Neural progenitor cell (in vitro differentiated cells): ENCODE results near the gene CXorf49. TPM values are rescaled to one million over a fixed set of nuclear protein-coding genes. Genes with fewer than 3 reads are reported as not detected.
"Not testable (repeated sequence)": the region's sequence is repeated elsewhere in the genome, so short reads cannot be mapped to it uniquely, and the experiment has no call there.

Experiments
- DNase-seq: peaks from one replicate; pipeline ENCODE4 v3.0.0-alpha.2; 2016; ENCODE audit warnings: low spot score
- H2AFZ ChIP-seq: fragments of 200-600 bp; sonication (generic); replicated peaks from 2 replicates; pipeline ENCODE4 v1.6.1; 2016; ENCODE audit warnings: antibody characterized with exemption
- H3F3A ChIP-seq: fragments of 200-600 bp; sonication (generic); 2 replicates; pipeline ENCODE4 v1.6.1; 2016; ENCODE audit warnings: antibody characterized with exemption, low read depth
- H3K27ac ChIP-seq: fragments of 200-600 bp; sonication (generic); 2 replicates; pipeline ENCODE4 v1.5.1; 2016; ENCODE audit warnings: mild to moderate bottlenecking
- H3K27me3 ChIP-seq: fragments of 200-600 bp; sonication (generic); 2 replicates; pipeline ENCODE4 v1.6.1; 2016; ENCODE audit warnings: mild to moderate bottlenecking, moderate library complexity
- H3K36me3 ChIP-seq: fragments of 200-600 bp; sonication (generic); 2 replicates; pipeline ENCODE4 v1.5.1; 2016
- H3K4me1 ChIP-seq: fragments of 200-600 bp; sonication (generic); 2 replicates; pipeline ENCODE4 v1.6.1; 2016; ENCODE audit warnings: mixed run types
- H3K4me2 ChIP-seq: fragments of 200-600 bp; sonication (generic); 2 replicates; pipeline ENCODE4 v1.6.1; 2016
- H3K4me3 ChIP-seq: fragments of 200-600 bp; sonication (generic); 2 replicates; pipeline ENCODE4 v1.5.1; 2016
- H3K79me2 ChIP-seq: fragments of 200-600 bp; sonication (generic); 2 replicates; pipeline ENCODE4 v1.6.1; 2016; ENCODE audit warnings: low read depth
- H3K9ac ChIP-seq: fragments of 200-600 bp; sonication (generic); 2 replicates; pipeline ENCODE4 v1.6.1; 2016
- H3K9me3 ChIP-seq: fragments of 200-600 bp; sonication (generic); 2 replicates; pipeline ENCODE4 v1.5.1; 2016; ENCODE audit warnings: low read depth
- H4K20me1 ChIP-seq: fragments of 200-600 bp; sonication (generic); 2 replicates; pipeline ENCODE4 v1.6.1; 2016; ENCODE audit warnings: low read depth
- H3K27ac Mint-ChIP-seq: 3 replicates; pipeline ENCODE4 v1.8.0; 2021; ENCODE audit warnings: mixed read lengths
- H3K27me3 Mint-ChIP-seq: 2 replicates; pipeline ENCODE4 v1.8.0; 2022; ENCODE audit warnings: low read depth, mild to moderate bottlenecking, inconsistent platforms, moderate library complexity, mixed read lengths; ENCODE audit not compliant: insufficient read depth
- H3K36me3 Mint-ChIP-seq: 3 replicates; pipeline ENCODE4 v1.8.0; 2021; ENCODE audit warnings: mixed read lengths
- H3K4me1 Mint-ChIP-seq: 3 replicates; pipeline ENCODE4 v1.8.0; 2021; ENCODE audit warnings: mixed read lengths
- H3K4me3 Mint-ChIP-seq: 3 replicates; pipeline ENCODE4 v1.8.0; 2021; ENCODE audit warnings: mild to moderate bottlenecking, moderate library complexity, mixed read lengths
- H3K9me3 Mint-ChIP-seq: 3 replicates; pipeline ENCODE4 v1.8.0; 2020; ENCODE audit warnings: mixed read lengths
- total RNA-seq: library from RNA; depleted of rRNA; stranded (reverse); fragments of >200 nt; gene quantifications from 2 replicates; pipeline ENCODE4 v1.2.3, GENCODE V29; 2015; ENCODE audit warnings: low replicate concordance

The CXorf49 gene
- total RNA-seq, 1 donor from 2014 or later, result not detected

DNA sequence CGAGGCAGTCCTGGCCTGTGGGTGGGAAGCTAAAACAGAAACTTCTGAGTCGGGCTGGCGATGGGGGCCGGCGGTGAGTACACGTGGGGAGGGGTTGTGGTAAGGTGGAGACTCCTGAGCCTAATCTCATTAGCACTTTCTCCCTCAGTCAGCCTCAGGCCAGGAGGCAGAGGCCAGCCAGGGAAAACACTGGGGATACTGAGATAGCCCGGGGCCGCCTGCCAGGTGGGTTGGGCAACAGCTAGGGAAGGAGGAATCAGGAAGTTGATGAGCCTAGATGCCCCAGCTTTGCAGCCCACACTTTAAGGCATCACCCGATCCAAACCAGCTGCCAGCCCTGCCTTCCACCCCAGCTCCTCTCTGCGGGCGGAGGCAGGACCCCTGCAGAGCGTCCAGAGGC lies 1.8 kb downstream of the CXorf49 start:
- DNase-seq, H3K4me2 ChIP-seq, H3K9me3 ChIP-seq, H3K27ac ChIP-seq, H3K9me3 Mint-ChIP-seq, H3K4me3 ChIP-seq, H3K4me3 Mint-ChIP-seq, H3K27me3 ChIP-seq, H3K27ac Mint-ChIP-seq, H3K36me3 Mint-ChIP-seq, H3F3A ChIP-seq, H3K9ac ChIP-seq, H3K79me2 ChIP-seq, H3K4me1 ChIP-seq, H3K36me3 ChIP-seq, H3K27me3 Mint-ChIP-seq, H2AFZ ChIP-seq, H3K4me1 Mint-ChIP-seq, H4K20me1 ChIP-seq: not testable (repeated sequence)

DNA sequence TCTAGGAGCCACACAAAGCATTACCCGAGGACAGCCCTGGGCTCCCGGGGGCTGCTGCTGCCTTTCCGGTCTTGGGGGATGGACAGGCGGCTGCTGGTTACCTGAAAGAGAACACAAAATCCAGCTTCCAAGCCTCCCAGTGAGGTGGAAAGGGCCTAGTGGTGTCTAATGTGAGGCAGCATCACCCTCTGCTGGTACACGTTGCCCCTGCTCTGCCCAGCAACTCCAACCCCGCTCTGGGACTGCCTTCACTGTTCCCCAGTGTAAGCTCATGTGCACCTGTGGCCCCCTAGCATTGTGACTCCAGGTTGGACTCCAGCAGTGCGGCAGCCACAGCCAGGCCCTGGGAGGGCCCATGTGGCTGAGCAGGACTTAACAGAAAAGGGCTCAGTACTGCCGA lies 2.5 kb downstream of the CXorf49 start:
- not testable (repeated sequence) for DNase-seq, H4K20me1 ChIP-seq, H2AFZ ChIP-seq, H3K4me1 Mint-ChIP-seq, H3K4me3 ChIP-seq, H3K79me2 ChIP-seq, H3K27me3 ChIP-seq, H3K4me2 ChIP-seq, H3K4me3 Mint-ChIP-seq, H3F3A ChIP-seq, H3K9me3 Mint-ChIP-seq, H3K9ac ChIP-seq, H3K9me3 ChIP-seq, H3K36me3 ChIP-seq, H3K27ac Mint-ChIP-seq, H3K27ac ChIP-seq, H3K36me3 Mint-ChIP-seq, H3K4me1 ChIP-seq, H3K27me3 Mint-ChIP-seq

DNA sequence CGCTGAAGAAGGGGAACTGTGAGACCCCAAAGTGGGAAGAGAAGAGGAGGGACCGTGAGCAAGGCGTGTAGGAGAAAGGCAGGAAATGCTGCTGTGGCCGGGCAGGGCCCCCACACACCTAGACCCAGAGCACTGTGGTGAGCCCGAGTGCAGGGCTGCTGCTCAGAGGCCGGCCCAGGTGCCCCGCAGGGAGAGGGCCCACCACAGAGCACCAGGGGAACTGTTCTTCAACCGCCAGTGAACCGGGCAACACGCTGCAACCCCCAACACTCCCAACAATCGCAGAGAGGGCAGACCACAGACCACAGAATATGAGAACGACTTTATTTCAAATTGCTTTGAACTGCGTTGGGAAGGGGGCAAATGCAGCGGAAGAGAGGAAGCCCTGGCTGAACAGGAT lies 4.0 kb downstream of the CXorf49 start:
- not testable (repeated sequence) for H3K4me1 ChIP-seq, DNase-seq, H3K4me3 ChIP-seq, H3K27me3 ChIP-seq, H3K27me3 Mint-ChIP-seq, H3K27ac ChIP-seq, H3K36me3 Mint-ChIP-seq, H3K4me2 ChIP-seq, H3K4me3 Mint-ChIP-seq, H3K36me3 ChIP-seq, H3K9ac ChIP-seq, H4K20me1 ChIP-seq, H3K4me1 Mint-ChIP-seq, H3K9me3 ChIP-seq, H3K79me2 ChIP-seq, H3K9me3 Mint-ChIP-seq, H3K27ac Mint-ChIP-seq, H3F3A ChIP-seq, H2AFZ ChIP-seq

DNA sequence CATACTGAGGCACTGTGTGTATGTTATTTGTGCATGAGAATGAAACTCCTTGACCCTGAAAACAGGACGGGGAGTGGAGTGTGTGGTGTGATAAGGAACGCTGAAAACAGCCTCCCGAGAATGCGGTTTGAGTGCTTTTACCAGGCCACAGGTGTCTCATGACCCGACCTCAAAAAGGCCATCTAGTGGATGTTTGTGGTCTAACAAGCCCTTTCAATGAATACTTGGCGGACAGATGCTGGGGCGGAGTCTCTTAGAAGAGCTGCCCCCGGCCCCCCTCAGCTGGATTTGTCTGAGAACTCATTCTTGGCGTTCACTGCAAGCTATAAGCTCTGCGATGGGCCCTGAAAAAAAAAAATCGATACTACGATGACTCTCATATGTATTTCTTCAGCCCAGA lies 15.2 kb downstream of the CXorf49 start:
- H3K9ac ChIP-seq, H3K36me3 ChIP-seq, H4K20me1 ChIP-seq, H3K27ac Mint-ChIP-seq, H3F3A ChIP-seq, H3K27me3 Mint-ChIP-seq, H3K27ac ChIP-seq, H3K9me3 ChIP-seq, DNase-seq, H3K4me1 Mint-ChIP-seq, H3K9me3 Mint-ChIP-seq, H3K4me3 Mint-ChIP-seq, H3K4me3 ChIP-seq, H2AFZ ChIP-seq, H3K4me1 ChIP-seq, H3K4me2 ChIP-seq, H3K27me3 ChIP-seq, H3K79me2 ChIP-seq, H3K36me3 Mint-ChIP-seq: not testable (repeated sequence)

DNA sequence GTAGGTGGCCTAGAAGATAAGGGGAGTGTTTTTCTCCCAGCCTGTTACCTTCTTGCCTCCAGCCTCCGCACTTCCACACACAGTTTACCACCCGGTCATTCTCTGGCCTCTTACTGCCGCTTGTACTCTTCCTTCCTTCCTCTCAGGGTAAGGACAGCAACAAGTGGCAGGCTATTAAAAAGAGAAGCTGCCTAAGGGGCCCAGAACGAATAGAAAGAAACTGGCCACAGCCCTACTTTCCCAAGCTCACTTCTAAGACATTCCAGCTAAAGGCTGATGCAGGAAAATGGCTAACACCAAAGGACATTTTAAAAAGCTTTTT lies 19.1 kb downstream of the CXorf49 start:
- H3K27ac Mint-ChIP-seq, H3K27me3 Mint-ChIP-seq, H3K79me2 ChIP-seq, H3K27ac ChIP-seq, H3K9me3 Mint-ChIP-seq, H3K9ac ChIP-seq, H3K4me1 ChIP-seq, H4K20me1 ChIP-seq, H3K9me3 ChIP-seq, H3K27me3 ChIP-seq, H3K36me3 ChIP-seq, H2AFZ ChIP-seq, H3K4me3 ChIP-seq, H3K36me3 Mint-ChIP-seq, DNase-seq, H3K4me2 ChIP-seq, H3K4me1 Mint-ChIP-seq, H3K4me3 Mint-ChIP-seq, H3F3A ChIP-seq: not testable (repeated sequence)

DNA sequence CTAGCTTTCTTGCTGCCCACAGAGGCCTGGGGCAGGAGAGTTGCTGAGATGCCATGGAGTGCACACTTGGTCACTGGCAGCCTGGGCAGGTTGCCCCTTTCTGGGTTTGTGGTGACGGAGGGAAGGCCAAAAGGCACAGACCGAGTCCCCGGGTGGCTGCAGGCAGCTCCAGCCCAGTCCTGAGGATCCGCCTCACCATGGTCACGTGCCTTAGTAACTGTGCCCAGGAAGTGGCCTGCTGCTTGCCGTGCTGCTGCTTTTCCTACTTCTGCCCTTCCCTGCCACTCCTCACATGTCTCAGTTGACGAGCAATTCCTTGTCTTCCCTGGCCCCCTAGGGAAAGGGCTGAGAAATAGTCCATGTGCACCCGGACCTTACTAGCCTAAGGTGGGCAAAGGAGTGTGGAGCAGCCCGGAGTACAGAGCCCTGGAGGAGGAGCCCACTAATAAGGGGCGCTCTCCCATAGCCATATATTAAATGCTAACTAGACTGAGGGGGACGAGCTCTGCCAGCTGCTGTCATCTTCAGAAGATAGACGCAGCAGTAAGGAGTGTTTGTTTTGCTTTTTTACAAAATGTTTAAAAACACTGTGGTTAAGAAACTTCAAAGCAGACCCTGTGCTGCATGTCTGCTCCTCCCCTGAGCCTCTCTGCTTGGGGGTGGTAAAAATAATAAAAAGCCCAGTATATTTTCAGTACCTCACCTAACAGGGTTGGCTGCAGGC lies 19.6 kb downstream of the CXorf49 start:
- not testable (repeated sequence) for H3K27ac Mint-ChIP-seq, H3K27me3 ChIP-seq, H3K9ac ChIP-seq, H3K4me2 ChIP-seq, H2AFZ ChIP-seq, H4K20me1 ChIP-seq, H3K4me1 ChIP-seq, H3K4me3 ChIP-seq, H3K27me3 Mint-ChIP-seq, H3K9me3 ChIP-seq, H3K27ac ChIP-seq, H3K9me3 Mint-ChIP-seq, H3F3A ChIP-seq, H3K36me3 Mint-ChIP-seq, DNase-seq, H3K4me1 Mint-ChIP-seq, H3K36me3 ChIP-seq, H3K79me2 ChIP-seq, H3K4me3 Mint-ChIP-seq

DNA sequence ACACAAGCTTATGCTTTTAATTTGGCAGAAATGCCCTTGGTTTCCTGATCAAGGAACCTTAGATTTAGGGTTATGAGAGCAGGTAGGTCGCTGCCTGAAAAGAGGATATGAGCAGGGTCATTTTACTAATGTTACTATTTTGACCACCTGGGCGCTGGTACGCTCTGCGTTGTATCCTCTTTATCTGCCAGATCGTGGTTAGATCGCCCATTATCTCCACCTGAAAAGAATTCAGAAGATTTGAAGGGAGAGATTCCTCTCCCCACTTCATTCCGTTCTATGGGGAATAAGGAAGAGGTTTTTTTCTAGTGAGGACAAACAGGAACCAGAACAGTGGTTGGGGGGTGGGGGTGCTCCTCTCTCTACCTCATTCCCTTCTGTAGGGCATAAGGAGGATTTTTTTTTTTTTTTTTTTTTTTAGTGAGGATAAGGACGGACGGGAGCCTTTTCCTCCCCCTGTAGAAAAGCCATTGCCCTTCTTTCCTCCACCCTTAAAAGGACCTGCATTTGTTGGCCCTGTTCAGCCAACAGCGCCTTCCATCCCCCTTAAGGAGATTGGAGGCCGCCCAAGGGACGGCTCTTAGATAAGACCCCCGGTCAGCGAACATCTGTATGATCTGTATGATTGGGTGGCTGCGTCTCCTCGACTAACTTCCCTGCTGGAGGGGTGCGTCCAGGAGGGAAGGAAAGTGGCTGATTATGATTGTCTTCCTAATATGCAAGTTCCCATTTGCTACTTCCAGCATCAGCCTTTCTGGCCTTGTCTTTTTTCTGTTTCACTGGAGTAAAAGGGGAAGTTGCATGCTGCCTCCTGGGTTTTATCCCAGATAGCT lies 20.4 kb downstream of the CXorf49 start:
- not testable (repeated sequence) for H3K79me2 ChIP-seq, H3K27me3 ChIP-seq, H3K9me3 ChIP-seq, H3K36me3 ChIP-seq, H4K20me1 ChIP-seq, H3K9ac ChIP-seq, H3K27me3 Mint-ChIP-seq, H3K4me2 ChIP-seq, H3K36me3 Mint-ChIP-seq, H3K4me1 ChIP-seq, H3K9me3 Mint-ChIP-seq, H3K27ac Mint-ChIP-seq, H3K4me3 ChIP-seq, H3F3A ChIP-seq, H3K4me1 Mint-ChIP-seq, H3K4me3 Mint-ChIP-seq, H3K27ac ChIP-seq, DNase-seq, H2AFZ ChIP-seq

DNA sequence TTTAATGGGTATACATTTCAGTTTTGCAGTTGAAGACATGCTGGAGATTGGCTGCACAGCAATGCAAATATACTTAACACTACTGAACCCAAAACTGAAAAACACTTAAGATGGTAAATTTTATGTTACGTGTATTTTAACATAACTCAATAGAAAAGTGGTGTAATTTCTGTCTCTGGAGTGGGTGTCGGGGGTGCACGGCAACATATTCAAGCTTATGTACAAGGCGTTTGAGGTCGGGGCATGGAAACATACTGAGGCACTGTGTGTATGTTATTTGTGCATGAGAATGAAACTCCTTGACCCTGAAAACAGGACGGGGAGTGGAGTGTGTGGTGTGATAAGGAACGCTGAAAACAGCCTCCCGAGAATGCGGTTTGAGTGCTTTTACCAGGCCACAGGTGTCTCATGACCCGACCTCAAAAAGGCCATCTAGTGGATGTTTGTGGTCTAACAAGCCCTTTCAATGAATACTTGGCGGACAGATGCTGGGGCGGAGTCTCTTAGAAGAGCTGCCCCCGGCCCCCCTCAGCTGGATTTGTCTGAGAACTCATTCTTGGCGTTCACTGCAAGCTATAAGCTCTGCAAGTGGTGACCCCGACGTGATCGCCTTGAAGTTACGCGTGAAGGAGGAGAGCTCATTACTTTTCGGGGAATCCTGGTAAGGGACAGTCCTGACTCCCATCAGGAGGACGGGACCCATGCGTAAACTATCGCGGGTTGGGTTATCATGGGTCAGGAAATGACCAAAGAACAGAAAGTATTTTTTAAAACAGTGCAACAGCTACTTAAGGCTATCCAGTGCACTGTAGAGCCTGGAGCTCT lies 21.2 kb downstream of the CXorf49 start:
- H3K4me3 ChIP-seq, H3K27me3 ChIP-seq, H4K20me1 ChIP-seq, H3K79me2 ChIP-seq, H3K36me3 ChIP-seq, H3K4me1 Mint-ChIP-seq, H3K9me3 ChIP-seq, DNase-seq, H3K4me1 ChIP-seq, H3K4me3 Mint-ChIP-seq, H3K9me3 Mint-ChIP-seq, H2AFZ ChIP-seq, H3K27ac Mint-ChIP-seq, H3K27me3 Mint-ChIP-seq, H3K36me3 Mint-ChIP-seq, H3K4me2 ChIP-seq, H3F3A ChIP-seq, H3K27ac ChIP-seq, H3K9ac ChIP-seq: not testable (repeated sequence)
